ENCODE data around the gene PSMA8.
"Not testable (repeated sequence)": the region's sequence is repeated elsewhere in the genome, so short reads cannot be mapped to it uniquely, and the experiment has no call there.

The PSMA8 gene

GRCh38 chr18:26233208-26233607 lies 99.5 kb downstream of the PSMA8 start:
- DNase-seq (ENCODE audit: low read depth in 2 of 2), result no peak

GRCh38 chr18:26237363-26237762 lies 103.7 kb downstream of the PSMA8 start:
- DNase-seq (ENCODE audit: low read depth in 2 of 2), result not testable (repeated sequence)

- not testable (repeated sequence) for DNase-seq (ENCODE audit: low read depth in 2 of 2)
These were observed 105.0 kb downstream of the PSMA8 start for GRCh38 chr18:26238718-26239117.

- not testable (repeated sequence) for DNase-seq (ENCODE audit: low read depth in 2 of 2)
These were observed 108.7 kb downstream of the PSMA8 start for GRCh38 chr18:26242392-26242791.
